Measurements from ENCODE around the gene GNB1L.

Gene GNB1L

GRCh38 chr22:19755145-19755710, 99.4 kb downstream of the GNB1L start:
- DNase-seq (ENCODE audit: low read depth, low spot score), result no peak
- no peak for TF ChIP-seq CTCF (IDR thresholded peaks at IDR 0.05; ENCODE audit: insufficient read depth, low read length, missing control alignments)
- CTCF ChIA-PET, result interaction anchor here (2.0 kb wide), 1 partner anchor 24 kb away, joined by 9 read pairs; no protein-coding TSS in a partner anchor
- POLR2A ChIA-PET, result no interaction called here
- H3K4me3 ChIP-seq (ENCODE audit: low read depth, low read length), result no peak overlapping the region

- no peak overlapping the region for H3K4me3 ChIP-seq (ENCODE audit: low read depth, low read length)
- CTCF ChIA-PET, result interaction anchor here (1.1 to 2.0 kb wide), 3 partner anchors 9 to 159 kb away, joined by 3 to 9 read pairs (median 4); no protein-coding TSS in a partner anchor
- POLR2A ChIA-PET, result no interaction called here
- no peak for TF ChIP-seq CTCF (IDR thresholded peaks at IDR 0.05; ENCODE audit: insufficient read depth, low read length, missing control alignments)
- DNase-seq (ENCODE audit: low read depth, low spot score), result no peak
These were observed 100.0 kb downstream of the GNB1L start for GRCh38 chr22:19754701-19755144.

- H3K4me3 ChIP-seq (ENCODE audit: low read depth, low read length), result no peak overlapping the region
- ChIA-PET POLR2A (no interaction called here), CTCF (interaction anchor here (1.1 to 2.0 kb wide), 3 partner anchors 10 to 159 kb away, joined by 3 to 9 read pairs (median 4); no protein-coding TSS in a partner anchor)
- DNase-seq (ENCODE audit: low read depth, low spot score), result no peak
- no peak for TF ChIP-seq CTCF (IDR thresholded peaks at IDR 0.05; ENCODE audit: insufficient read depth, low read length, missing control alignments)
These were observed 100.5 kb downstream of the GNB1L start for GRCh38 chr22:19753996-19754700.

- CTCF ChIA-PET, result interaction anchor here (1.1 to 2.0 kb wide), 3 partner anchors 11 to 160 kb away, joined by 3 to 9 read pairs (median 4); no protein-coding TSS in a partner anchor
- TF ChIP-seq CTCF (IDR thresholded peaks at IDR 0.05; ENCODE audit: insufficient read depth, low read length, missing control alignments), result no peak
- POLR2A ChIA-PET, result no interaction called here
- no peak for DNase-seq (ENCODE audit: low read depth, low spot score)
- no peak overlapping the region for H3K4me3 ChIP-seq (ENCODE audit: low read depth, low read length)
These were observed 101.4 kb downstream of the GNB1L start for GRCh38 chr22:19753090-19753842.

- CTCF ChIA-PET, result interaction anchor here (1.5 to 3.9 kb wide), 3 partner anchors 9 to 159 kb away, joined by 4 to 28 read pairs (median 7); no protein-coding TSS in a partner anchor
- POLR2A ChIA-PET, result no interaction called here
These were observed 103.0 kb downstream of the GNB1L start for GRCh38 chr22:19751497-19752245.

More at GRCh38 chr22:19751497-19752245, 103.0 kb downstream of the GNB1L start:
- no peak for TF ChIP-seq CTCF (IDR thresholded peaks at IDR 0.05; ENCODE audit: insufficient read depth, low read length, missing control alignments)
- no peak for DNase-seq (ENCODE audit: low read depth, low spot score)
- no peak overlapping the region for H3K4me3 ChIP-seq (ENCODE audit: low read depth, low read length)
